HG03025 (cell line): ENCODE results near the gene TNFRSF1B.

Source experiments
- ATAC-seq: cut with Tn5 transposase; IDR thresholded peaks from one replicate; pipeline ENCODE4 v1.9.1; 2021; ENCODE audit warnings: mild to moderate bottlenecking, moderate library complexity; ENCODE audit not compliant: unreplicated experiment, low FRiP score

The TNFRSF1B gene

DNA sequence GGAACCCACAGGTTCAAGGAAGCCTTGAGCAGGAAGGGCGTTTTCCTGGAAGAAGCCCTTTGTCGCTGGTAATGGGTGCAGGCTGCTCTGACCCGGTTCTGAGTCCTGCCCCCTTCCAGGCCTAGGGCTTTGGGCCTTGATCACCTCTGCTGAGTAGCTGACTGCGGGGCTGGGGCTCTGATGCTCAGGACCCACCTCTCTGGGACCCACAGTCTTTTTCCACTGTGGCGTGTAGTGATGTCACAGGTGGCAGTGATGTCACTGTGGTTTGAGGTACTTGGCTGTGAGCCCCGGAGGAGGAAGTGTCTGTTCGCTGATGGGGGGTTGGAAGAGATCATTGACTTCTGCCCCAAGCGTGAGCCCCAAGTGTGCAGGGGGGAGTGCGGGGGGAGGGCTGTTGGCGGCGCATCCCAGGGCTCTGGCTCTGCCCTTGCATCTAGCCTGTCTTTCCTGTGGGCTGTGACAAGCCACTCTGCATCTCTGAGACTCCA lies 6.9 kb downstream of the TNFRSF1B start:
- ATAC-seq = no peak

DNA sequence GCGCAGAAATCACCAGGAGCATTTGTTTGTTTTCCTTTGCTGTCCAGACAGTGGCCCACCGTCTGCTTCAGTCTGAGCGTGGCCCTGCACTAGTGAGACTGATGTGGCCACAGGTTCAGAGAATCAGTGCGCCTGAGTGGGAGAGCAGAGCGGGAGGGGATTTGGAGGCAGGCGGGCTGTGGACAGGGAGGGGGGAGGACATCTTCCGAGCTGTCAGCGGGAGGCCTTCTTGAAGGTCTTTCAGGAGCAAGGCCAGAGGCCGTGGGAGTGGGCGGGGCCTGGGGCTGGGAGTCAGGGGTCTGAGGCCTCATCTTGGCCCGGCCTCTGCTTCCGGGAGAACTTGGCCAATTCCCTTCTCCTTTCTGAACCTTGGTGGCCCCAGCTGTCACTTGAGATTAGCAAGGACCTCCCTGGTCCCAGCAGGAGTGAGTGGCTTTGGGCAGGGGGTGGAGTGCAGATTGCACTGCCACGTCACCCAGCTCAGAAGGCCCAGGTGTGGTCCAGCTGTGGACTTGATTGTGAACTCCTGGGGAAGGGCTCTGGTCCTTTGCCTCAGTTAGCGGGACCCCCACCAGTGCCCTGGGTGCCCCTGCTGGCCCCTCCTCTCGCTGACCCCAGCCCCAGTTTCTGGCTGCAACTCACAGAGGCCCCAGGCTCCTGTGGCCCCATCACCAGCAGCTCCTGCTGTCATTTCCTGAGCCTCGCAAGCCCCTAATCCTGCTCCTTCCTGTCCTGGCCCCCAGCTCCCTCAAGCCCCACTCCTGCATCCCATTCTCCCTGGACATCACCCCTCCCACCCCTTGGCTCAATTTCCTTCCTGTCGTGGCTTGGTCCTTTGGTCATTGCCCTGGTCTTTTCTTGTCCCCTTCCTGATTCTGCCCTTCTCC lies 8.4 kb downstream of the TNFRSF1B start:
- no peak for ATAC-seq

DNA sequence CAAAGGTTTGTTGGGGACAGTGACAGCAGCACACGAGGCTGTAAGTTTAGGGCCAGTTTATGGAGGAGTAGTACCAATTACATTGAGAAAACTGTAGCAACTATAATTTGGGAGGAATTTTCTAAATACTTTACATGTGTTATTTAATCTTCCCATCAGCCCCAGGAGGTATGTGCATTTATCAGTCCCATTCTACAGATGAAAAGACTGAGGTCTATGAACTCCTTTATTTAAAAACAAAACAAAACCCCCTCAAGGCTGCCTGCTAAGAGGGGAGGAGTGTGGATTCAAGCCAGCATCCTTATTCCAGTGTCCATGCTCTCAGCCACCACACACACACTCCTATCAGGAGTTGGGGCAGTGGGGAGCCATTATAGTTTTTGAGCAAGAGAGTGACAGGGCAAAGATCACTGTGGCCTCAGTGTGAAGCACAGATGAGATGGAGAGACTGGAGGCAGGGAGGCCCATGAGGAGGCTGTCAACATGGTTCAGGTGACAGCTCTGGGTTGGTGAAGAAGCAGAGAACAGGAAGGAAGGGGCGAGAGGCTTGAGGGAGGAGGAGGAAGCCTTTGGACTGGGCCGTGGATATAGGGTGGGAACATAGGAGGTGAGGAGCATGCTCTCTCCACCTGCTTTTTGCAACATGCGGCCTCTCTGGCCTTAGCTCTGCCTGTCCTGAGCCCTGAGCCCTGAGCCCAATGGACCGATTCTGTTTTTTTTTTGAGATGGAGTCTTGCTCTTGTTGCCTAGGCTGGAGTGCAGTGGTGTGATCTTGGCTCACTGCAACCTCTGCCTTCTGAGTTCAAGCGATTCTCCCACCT lies 9.7 kb downstream of the TNFRSF1B start:
- ATAC-seq = no peak

DNA sequence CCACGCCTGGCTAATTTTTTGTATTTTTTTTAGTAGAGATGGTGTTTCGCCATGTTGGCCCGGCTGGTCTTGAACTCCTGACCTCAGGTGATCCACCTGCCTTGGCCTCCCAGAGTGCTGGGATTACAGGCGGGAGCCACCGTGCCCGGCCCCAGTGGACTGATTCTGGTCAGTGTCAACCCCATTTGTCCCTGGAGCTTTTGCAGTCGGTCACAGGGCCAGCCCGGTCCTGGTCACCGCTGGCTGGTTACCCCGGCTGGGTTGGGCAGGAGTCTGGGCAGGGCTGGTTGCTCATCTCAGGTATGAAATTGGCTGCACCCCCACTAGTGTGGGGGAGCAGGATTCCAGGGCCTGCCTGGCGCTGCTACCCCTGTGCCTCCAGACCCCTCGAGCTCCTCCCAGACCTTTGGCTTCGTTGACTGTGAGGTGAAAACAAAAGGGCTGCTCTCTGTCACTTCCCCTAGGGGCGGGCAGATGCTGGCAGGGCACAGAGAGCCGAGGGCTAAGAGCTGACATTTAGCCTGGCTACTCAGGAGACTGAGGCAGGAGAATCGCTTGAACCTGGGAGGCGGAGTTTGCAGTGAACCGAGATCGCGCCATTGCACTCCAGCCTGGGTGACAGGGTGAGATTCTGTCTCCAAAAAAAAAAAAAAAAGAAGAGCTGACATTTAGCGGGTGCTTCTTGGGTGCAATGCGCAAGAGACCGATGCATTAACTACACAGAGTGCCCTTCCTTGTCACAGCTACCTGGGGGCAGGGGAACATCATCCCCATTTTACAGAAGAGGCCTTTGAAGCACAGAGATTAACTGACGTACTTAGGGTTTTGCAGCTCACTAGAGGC lies 10.6 kb downstream of the TNFRSF1B start:
- no peak for ATAC-seq

DNA sequence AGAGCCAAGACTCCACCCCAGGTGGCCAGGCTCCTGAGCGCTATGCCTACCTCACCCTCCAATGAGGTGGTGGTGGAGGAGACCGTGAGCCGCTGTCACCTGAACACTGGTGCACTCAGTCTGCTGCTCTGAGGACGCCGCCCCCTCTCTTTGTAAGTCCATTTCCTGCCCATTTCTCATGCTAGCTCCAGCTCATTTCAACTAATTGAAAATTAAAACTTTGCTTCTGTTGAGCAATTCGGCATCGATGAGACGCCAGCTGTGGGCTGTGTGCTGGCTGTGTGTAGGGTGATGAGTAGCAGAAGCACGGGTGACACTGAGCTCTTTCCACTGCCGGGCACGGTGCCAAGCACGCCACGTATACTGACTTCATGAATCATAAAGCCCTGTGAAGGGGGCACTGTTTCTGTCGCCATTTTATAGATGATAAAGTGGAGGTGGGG lies 11.2 kb downstream of the TNFRSF1B start:
- no peak for ATAC-seq

DNA sequence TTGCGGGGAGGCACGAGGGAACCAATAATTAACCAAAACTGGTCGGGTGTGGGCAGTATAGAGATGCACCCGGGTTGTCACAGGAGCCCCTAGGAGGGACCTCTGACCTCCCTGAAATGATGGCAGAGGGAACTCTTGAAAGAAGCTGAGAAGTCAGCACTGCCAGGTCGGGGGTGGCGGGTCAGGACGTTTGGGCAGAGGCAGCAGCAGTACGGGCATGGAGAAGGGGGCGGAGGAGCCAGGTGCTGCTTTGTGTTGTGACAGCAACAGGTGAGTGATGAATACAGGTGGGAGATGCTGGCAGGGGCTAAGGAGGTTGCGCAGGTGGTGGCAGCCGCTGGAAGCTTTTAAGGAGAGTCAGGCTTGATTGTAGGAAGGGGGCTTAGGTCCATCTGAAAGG lies 11.7 kb downstream of the TNFRSF1B start:
- ATAC-seq = no peak

DNA sequence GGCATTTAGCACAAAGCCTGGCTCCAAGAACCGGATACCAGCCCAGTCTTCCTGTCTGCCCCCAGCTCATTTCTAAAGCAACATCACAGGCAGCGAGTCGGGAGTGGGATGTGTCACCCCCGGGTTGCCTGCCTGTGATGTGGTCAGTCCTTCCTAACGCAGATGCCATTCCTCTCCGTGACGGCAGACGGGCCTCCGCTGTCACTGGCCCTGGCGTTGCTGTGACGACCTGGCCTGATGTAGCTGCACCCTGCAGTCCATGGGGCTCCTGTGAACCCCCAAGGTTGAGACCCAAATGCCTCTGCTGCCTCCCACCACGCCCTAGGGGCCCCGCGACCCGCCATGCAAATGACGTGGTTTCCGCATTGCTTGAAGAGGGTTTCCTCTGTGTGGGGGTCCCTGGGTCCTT lies 12.3 kb downstream of the TNFRSF1B start:
- no peak for ATAC-seq

DNA sequence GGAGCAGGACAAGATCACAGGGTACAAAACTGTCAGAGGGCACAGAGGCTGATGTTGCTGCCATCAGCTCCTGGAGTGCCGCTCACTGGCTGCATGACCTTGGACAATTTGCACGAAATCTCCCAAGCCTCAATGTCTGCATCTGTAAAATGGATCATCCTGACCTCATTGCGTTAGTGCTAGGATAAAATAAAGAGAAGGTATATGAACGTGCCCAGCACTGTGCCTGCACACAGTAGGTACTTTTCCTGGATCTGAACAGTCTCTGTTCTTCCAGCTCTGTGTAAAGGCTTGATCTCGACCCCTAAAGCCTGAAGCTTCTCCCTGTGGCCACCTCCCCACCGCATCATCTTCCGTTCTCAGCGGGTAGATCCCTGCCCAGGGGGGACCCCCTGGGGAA lies 12.9 kb downstream of the TNFRSF1B start:
- no peak for ATAC-seq

DNA sequence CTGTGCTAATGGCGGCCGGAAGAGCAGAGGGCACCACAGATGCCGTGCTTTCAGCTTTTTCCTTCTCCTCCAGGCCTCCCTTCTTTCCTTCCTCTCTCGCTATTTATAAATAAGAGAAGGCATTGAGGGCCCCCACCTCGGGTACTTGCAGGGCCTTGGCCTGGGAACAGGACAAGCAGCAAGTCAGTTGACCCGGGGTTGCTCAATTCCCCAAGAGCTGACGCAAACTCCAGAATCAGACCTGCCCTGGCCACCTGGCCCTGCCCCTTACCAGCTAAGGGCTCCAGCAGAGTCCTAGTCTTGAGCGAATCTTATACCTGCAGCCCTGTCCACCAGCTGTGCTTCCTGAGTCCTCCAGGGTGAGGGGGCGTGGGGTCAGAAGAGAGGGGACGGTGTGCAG lies 13.5 kb downstream of the TNFRSF1B start:
- ATAC-seq = no peak

DNA sequence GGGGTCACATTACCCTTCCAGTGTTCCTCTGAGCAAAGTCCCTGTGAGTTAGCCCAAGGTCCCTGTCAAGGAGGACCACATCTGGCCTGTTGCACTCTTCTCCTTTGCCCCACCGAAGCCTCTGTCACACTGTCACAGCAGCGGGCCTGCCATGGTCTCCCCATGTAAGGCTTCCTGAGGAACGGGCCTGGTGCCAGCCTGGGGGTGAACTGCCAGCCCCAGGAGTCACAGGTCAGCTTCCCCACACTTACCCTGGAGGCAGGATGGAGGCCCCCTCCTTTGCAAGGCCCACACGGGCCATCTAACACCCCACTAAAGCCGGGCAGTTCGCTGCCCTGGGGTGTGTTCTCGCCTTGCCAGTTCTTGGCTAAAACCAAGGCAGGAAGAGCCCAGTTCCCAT lies 14.1 kb downstream of the TNFRSF1B start:
- ATAC-seq = no peak

DNA sequence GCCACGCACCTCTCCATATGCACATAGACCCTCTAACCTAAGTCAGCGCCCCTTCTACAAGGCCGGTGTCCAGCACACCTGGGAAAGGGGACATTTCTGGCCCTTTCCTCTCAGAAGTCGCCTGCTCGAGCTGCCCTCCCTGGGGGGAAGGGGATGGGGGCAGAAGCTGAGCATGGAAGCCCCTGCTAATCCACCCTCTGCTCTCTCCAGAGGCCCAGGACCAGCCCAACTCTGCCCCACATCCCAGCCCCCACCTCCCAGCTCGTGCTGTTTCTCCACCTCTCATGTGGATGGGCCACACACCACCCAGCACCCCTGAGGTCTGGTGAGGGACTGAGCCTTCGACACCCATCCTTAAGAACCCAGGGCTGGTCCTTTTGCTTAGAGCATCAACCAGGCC lies 14.8 kb downstream of the TNFRSF1B start:
- no peak for ATAC-seq

DNA sequence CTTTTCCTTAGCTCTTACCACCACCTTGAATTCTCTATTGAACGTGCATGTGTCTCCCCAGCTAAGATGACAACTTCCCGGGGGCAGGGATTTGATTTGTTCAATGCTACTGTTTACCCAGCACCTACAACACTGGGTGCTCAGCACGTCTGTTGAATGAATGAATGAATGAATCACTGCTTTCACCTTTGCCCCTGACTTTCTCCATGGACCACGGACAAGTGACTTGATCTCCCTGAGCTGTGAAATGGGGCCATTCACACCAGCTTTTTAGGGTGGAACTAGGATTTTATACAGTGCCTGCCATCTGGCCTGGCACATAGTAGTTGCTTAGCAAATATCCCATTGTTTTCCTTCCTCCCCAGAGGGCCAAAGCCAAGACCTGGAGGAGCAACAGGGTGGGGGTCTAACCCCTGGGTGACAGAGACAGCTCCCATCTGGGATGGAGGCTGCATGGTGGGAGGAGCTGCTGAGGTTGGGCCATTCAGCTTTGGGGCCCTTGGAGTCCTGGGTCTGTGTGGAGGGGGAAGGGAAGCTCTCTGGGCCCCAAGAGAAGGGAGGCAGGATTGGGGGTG lies 15.7 kb downstream of the TNFRSF1B start:
- no peak for ATAC-seq

DNA sequence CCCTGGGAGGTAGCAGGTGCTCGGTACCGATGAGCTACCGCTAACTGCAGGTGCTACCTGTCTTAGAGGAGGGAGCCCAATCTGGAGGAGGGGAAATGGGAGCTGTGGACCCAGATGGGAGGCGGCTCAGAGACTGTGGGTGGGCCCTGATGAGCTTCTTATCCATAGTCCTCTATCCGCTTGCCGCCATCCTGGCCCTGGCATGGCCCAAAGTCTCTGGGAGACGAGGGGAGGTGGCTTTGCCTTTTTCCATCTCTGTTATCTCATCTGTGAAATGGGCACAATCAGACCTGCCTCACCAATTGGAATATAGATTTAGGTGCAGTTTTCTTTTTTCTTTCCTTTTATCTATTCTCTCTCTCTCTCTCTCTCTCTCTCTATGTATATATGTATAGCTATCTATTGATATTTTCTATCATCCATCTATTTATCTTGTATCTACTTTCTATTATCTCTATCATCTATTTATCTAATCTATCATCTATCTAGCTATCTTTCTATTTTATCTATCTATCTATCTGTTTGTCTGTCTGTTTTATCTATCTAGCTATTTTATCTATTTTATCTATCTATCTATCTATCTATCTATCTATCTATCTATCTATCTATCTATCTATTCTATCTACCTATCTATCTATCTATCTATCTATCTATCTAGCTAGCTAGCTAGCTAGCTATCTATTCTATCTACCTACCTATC lies 16.5 kb downstream of the TNFRSF1B start:
- ATAC-seq = no peak

DNA sequence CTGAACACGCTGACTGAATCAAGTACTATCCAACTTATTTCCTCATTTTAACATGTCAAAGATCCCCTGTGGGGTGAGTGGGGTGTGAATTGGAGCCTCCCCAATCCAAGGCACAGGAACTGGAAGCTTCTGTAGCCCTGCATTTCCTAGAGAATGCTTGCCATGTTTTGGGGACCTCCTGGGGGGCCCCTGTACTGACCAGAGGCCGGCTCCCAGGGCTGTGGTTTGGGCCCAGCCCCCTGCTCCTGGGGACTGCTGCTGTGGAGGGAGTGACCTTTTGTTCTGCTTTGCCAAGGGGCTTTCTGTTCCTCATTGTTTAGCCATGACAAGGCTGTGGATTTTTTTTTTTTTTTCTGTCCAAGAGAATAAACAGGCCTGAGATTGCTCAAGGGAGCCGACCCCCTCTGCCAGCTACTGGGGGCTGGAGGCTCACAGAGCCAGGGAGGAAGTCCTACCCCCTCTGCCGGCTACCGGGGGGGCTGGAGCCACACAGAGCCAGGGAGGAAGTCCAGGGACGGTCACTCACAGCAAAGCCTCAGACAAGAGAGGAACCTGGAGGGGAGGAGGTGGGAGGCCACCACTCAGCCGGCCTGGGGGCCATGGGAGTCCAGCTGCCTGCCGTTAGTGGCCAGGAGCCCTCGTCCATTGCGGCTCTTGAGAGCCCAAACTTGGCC lies 17.4 kb downstream of the TNFRSF1B start:
- no peak for ATAC-seq

DNA sequence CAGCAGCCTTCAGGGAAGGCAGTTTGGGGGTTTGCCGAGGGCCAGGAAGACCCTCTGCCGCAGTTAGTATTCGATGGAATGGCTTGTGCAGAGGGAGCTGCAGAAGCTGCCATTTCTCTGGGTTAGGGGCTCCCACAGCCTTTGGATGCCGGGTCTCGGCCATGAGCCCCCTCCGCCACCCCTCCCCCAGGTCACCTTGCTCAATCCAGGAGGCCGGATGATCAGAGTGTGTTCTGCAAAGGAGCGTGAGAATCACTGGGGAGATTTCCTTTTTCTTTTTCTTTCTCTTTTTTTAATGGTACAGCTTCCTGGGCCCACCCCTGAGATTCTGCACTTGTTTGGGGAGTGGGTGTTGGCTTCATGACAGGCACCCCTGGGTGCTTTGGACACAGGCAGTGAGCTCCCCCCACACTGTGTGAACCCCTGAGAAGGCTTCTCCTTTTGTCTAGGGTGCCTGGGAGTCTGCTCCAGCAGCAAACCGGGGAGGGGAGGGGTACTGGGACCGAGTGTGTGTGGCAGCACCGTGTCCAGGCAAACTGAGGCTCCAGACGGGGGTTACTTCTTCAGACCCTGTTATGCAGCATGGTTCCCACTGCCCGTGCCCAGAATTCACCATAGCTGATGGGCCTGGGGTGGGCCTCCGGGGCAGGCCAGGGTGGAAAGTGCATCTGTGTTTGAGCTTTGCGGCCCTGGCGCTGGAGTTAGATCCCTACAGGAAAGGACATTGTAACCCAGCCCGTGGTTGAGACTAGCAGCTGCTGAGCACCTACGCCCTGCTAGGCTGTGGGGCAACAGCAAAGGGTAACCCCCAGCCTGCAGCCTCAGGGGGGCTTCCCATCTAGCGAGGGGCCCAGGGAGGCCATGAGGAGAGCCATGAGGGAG lies 18.5 kb downstream of the TNFRSF1B start:
- no peak for ATAC-seq

DNA sequence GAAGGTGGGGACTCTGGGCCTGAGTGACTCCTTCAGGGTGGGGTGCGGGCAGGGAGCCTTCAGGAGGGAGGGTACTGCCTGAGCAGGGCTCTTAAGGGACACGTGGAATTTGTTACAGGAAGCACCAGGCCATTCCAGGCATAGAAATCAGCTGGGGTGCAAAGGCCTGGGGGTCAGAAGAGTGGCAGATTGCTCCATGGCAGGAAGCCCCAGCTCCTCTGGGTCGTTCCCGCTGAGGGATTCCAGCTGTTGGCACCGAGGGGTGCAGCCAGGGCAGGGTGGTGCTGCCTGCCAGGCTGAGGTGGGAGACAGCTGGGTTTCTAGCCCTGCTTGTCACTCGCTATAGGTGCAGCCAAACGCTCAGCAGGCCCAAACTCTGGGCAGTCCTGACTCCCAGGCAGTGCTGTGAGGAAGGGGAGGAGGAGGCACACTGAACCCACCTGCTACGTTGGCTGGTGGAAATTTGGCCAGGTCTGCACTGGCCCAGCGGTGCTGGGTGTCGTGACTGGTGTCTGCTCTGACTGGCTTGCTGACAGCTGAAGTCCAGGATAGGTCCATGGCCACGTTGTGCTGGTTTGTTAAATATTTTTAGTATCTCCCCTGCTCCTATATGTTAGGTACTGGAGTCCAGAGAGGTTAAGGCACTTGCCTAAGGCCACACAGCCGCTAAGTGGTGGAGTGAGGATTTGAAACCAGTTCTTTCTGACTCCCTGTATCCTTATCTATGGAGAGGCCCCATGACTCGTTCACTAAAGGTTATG lies 19.3 kb downstream of the TNFRSF1B start:
- no peak for ATAC-seq

DNA sequence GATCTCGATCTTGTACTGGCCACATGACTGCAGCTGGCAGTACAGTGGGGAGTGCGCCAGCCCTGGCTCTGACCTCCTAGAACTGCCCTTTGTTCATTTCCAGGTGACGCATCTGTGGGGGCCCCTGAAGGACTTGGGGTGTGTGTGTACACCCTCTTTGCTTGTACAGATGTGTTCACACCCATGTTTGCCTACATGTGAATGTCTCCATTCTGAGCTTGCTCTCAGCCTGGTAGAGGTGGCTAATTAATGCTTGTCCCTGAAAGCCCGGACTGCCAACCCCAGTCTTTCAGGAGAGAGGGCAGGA lies 19.8 kb downstream of the TNFRSF1B start:
- no peak for ATAC-seq

DNA sequence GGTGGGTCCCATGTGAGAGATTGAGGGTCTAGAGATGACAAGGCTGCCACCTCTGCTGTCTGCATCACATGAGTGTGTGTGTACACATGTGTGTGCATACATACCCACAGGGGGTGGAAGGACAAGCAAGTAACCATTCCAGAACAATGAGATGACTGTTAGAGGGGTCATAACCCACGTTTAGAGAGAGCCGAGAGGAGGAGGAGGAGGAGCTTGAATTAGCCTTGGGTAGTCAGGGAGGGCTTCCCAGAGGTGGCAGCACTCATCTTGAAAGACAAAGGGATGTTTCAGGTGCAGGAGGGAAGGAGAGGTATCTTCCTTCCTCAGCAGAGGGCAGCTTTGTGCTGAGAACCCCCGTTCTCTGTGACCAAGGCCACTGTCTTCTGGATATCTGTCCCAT lies 21.3 kb downstream of the TNFRSF1B start:
- no peak for ATAC-seq
